Measurements from ENCODE around the gene CTTNBP2. TPM values are rescaled to one million over a fixed set of nuclear protein-coding genes. Genes with fewer than 3 reads are reported as not detected.

Gene CTTNBP2
- total RNA-seq, 1 donor from 2014 or later: 25.0 TPM

GRCh38 chr7:117816727-117817126, 56.5 kb downstream of the CTTNBP2 start:
- Histone ChIP-seq H3K9me3 (no peaks in the 10 kb centered on the region), H3K27ac (no peak overlapping the region), H3K4me1 (no peaks in the 10 kb centered on the region), H3K27me3 (no peaks in the 10 kb centered on the region), H3K4me3 (no peak overlapping the region), H3K36me3 (no peaks in the 10 kb centered on the region)
- intact Hi-C loops (cut with DNase I): no loop called here
- DNase-seq (ENCODE audit: extremely low spot score in 2 of 2): no peak
- no peak for TF ChIP-seq POLR2A (IDR thresholded peaks at IDR 0.05)
- TF ChIP-seq, protein P1, sequence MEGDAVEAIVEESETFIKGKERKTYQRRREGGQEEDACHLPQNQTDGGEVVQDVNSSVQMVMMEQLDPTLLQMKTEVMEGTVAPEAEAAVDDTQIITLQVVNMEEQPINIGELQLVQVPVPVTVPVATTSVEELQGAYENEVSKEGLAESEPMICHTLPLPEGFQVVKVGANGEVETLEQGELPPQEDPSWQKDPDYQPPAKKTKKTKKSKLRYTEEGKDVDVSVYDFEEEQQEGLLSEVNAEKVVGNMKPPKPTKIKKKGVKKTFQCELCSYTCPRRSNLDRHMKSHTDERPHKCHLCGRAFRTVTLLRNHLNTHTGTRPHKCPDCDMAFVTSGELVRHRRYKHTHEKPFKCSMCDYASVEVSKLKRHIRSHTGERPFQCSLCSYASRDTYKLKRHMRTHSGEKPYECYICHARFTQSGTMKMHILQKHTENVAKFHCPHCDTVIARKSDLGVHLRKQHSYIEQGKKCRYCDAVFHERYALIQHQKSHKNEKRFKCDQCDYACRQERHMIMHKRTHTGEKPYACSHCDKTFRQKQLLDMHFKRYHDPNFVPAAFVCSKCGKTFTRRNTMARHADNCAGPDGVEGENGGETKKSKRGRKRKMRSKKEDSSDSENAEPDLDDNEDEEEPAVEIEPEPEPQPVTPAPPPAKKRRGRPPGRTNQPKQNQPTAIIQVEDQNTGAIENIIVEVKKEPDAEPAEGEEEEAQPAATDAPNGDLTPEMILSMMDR (IDR thresholded peaks at IDR 0.05): no peak

GRCh38 chr7:117811696-117812095, 61.5 kb downstream of the CTTNBP2 start:
- intact Hi-C loops (cut with DNase I): no loop called here
- no peak for TF ChIP-seq POLR2A (IDR thresholded peaks at IDR 0.05)
- TF ChIP-seq, protein P1 (IDR thresholded peaks at IDR 0.05): no peak
- TF ChIP-seq POLR2AphosphoS5 (IDR thresholded peaks at IDR 0.05; ENCODE audit: insufficient read depth in 1 of 2, low read depth in 1 of 2): no peak
- no peak for DNase-seq (ENCODE audit: extremely low spot score in 2 of 2)
- Histone ChIP-seq H3K9me3 (no peaks in the 10 kb centered on the region), H3K27ac (no peak overlapping the region), H3K4me3 (no peak overlapping the region), H3K4me1 (peaks cover 7% of the 10 kb centered on the region), H3K27me3 (no peaks in the 10 kb centered on the region), H3K36me3 (peaks cover 0 to 5% of the 10 kb centered on the region in 2 donors)

DNA sequence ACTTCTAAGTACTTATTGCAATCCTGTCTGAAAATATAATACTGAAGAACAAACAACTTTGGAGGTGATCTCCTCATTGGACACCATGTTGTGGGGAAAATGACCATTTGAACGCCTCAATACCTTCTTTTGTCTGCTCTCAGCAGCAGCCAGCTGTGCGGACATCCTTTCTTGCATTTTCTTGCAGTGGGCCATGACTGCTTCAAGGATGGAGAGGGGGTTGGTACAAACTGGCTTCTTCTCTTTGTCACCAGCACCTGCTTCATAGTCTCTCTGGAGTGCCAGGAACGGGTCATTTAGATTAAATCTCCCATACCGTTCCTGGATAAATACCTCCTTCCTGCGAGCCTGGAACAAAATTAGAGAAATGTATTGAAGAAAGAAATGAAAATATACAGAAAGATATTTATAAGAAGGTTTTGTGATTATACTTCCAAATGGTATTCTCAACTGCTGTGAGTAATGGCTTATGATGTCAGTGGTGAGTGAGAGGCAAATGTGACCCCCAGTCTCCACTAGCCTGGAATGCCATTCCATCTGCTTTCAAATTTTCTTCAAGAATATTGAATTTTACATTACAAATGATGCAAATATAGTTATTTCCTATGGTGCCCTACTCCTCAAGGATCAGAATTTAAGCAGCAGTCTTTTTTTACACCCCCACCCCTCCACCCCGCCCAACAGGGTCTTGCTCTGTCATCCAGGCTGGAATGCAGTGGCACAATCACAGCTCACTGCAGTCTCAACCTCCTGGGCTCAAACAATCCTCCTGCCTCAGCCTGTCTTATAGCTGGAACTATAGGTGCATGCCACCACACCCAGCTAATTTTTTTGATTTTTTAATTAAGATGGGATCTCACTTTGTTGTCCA, 62.4 kb downstream of the CTTNBP2 start:
- TF ChIP-seq, protein P1 (IDR thresholded peaks at IDR 0.05): no peak
- TF ChIP-seq POLR2A (IDR thresholded peaks at IDR 0.05) (no peak), POLR2AphosphoS5 (IDR thresholded peaks at IDR 0.05; ENCODE audit: insufficient read depth in 1 of 2, low read depth in 1 of 2) (no peak)
- Histone ChIP-seq H3K4me3 (no peak overlapping the region), H3K27me3 (no peaks in the 10 kb centered on the region), H3K9me3 (no peaks in the 10 kb centered on the region), H3K36me3 (peaks cover 0 to 5% of the 10 kb centered on the region in 2 donors), H3K4me1 (peaks cover 7% of the 10 kb centered on the region), H3K27ac (no peak overlapping the region)
- intact Hi-C loops (cut with DNase I): no loop called here
- DNase-seq (ENCODE audit: extremely low spot score in 2 of 2): no peak

- no peak for DNase-seq (ENCODE audit: extremely low spot score in 2 of 2)
- Histone ChIP-seq H3K36me3 (peaks cover 0 to 5% of the 10 kb centered on the region in 2 donors), H3K4me1 (peaks cover 7% of the 10 kb centered on the region), H3K4me3 (no peak overlapping the region), H3K27me3 (no peaks in the 10 kb centered on the region), H3K27ac (no peak overlapping the region), H3K9me3 (no peaks in the 10 kb centered on the region)
- TF ChIP-seq POLR2AphosphoS5 (IDR thresholded peaks at IDR 0.05; ENCODE audit: insufficient read depth in 1 of 2, low read depth in 1 of 2) (no peak), POLR2A (IDR thresholded peaks at IDR 0.05) (no peak)
- TF ChIP-seq, protein P1 (IDR thresholded peaks at IDR 0.05): no peak
- intact Hi-C loops (cut with DNase I): no loop called here
Measured at GRCh38 chr7:117809958-117810357, 63.3 kb downstream of the CTTNBP2 start.
